GM23338 (cell line): Measurements from ENCODE around the gene ERCC6. TPM values are rescaled to one million over a fixed set of nuclear protein-coding genes. Genes with fewer than 3 reads are reported as not detected.

ENCODE experiments used
- ATAC-seq: fragments of 200-7000 bp; cut with Tn5 transposase; 3 replicates; pipeline ENCODE4 v1.9.1; 2020
- DNase-seq: peaks from one replicate; pipeline ENCODE4 v3.0.0-alpha.2; 2015; ENCODE audit warnings: low spot score
- H2AFZ ChIP-seq: fragments of 200-600 bp; sonication (generic); 2 replicates; pipeline ENCODE4 v1.8.0; 2016; ENCODE audit warnings: antibody characterized with exemption, mild to moderate bottlenecking, moderate library complexity
- H3F3A ChIP-seq: fragments of 200-600 bp; sonication (generic); replicated peaks from 2 replicates; pipeline ENCODE4 v1.8.0; 2017; ENCODE audit warnings: antibody characterized with exemption, mixed run types, low read depth
- H3K27ac ChIP-seq: fragments of 200-600 bp; sonication (generic); 2 replicates; pipeline ENCODE4 v1.6.1; 2016; ENCODE audit warnings: low read depth
- H3K27me3 ChIP-seq: fragments of 200-600 bp; sonication (generic); 2 replicates; pipeline ENCODE4 v1.8.0; 2016; ENCODE audit warnings: mild to moderate bottlenecking, mixed run types, moderate library complexity; ENCODE audit not compliant: insufficient read depth
- H3K36me3 ChIP-seq: fragments of 200-600 bp; sonication (generic); 2 replicates; pipeline ENCODE4 v1.8.0; 2016; ENCODE audit warnings: mild to moderate bottlenecking; ENCODE audit not compliant: insufficient read depth
- H3K4me1 ChIP-seq: fragments of 200-600 bp; sonication (generic); 2 replicates; pipeline ENCODE4 v1.8.0; 2016; ENCODE audit warnings: mild to moderate bottlenecking, moderate library complexity; ENCODE audit not compliant: insufficient read depth
- H3K4me2 ChIP-seq: fragments of 200-600 bp; sonication (generic); 2 replicates; pipeline ENCODE4 v1.7.1; 2017; ENCODE audit warnings: mixed run types
- H3K4me3 ChIP-seq: fragments of 200-600 bp; sonication (generic); 2 replicates; pipeline ENCODE4 v1.6.1; 2016; ENCODE audit warnings: mixed run types
- H3K79me2 ChIP-seq: fragments of 200-600 bp; sonication (generic); replicated peaks from 2 replicates; pipeline ENCODE4 v1.8.0; 2017; ENCODE audit warnings: mild to moderate bottlenecking; ENCODE audit not compliant: insufficient read depth
- H3K9me2 ChIP-seq: fragments of 200-600 bp; sonication (generic); 2 replicates; pipeline ENCODE4 v1.8.0; 2017; ENCODE audit not compliant: insufficient read depth
- H4K20me1 ChIP-seq: fragments of 200-600 bp; sonication (generic); replicated peaks from 2 replicates; pipeline ENCODE4 v1.8.0; 2017; ENCODE audit warnings: mild to moderate bottlenecking; ENCODE audit not compliant: insufficient read depth
- H3K27ac Mint-ChIP-seq: 2 replicates; pipeline ENCODE4 v1.8.0; 2020; ENCODE audit warnings: inconsistent platforms, mild to moderate bottlenecking, moderate library complexity, mixed read lengths
- H3K27me3 Mint-ChIP-seq: 3 replicates; pipeline ENCODE4 v1.8.0; 2022; ENCODE audit warnings: low read depth, mild to moderate bottlenecking, moderate library complexity, mixed read lengths, inconsistent platforms; ENCODE audit not compliant: insufficient read depth, poor library complexity
- H3K36me3 Mint-ChIP-seq: 3 replicates; pipeline ENCODE4 v1.8.0; 2021; ENCODE audit warnings: low read depth, mild to moderate bottlenecking, inconsistent platforms, moderate library complexity, mixed read lengths
- H3K4me1 Mint-ChIP-seq: 3 replicates; pipeline ENCODE4 v1.8.0; 2020; ENCODE audit warnings: mild to moderate bottlenecking, inconsistent platforms, mixed read lengths
- H3K4me3 Mint-ChIP-seq: 3 replicates; pipeline ENCODE4 v1.8.0; 2021; ENCODE audit warnings: moderate library complexity, mild to moderate bottlenecking, inconsistent platforms, mixed read lengths
- H3K9me3 Mint-ChIP-seq: 3 replicates; pipeline ENCODE4 v1.8.0; 2020; ENCODE audit warnings: moderate library complexity, mild to moderate bottlenecking, inconsistent platforms, mixed read lengths
- CREB1 ChIP-seq: fragments of 250-450 bp; sonication (Bioruptor Pico); IDR thresholded peaks from 2 replicates; pipeline ENCODE4 v1.5.0; 2020; ENCODE audit warnings: low read depth, mild to moderate bottlenecking, moderate library complexity
- CTCF ChIP-seq, 2 experiments: fragments of 200-600 bp in 1 of 2; sonication (generic) in 1 of 2; conservative IDR thresholded peaks; 2 replicates each; pipeline versions ENCODE4 v1.5.1 to v1.6.1; 2016 to 2017; ENCODE audit warnings: antibody characterized with exemption in 2 of 2, low read depth in 2 of 2, mild to moderate bottlenecking in 2 of 2, moderate library complexity in 1 of 2
- ETS1 ChIP-seq: IDR thresholded peaks from 2 replicates; pipeline ENCODE4 v1.6.1; 2016; ENCODE audit warnings: antibody characterized with exemption
- EZH2 ChIP-seq: fragments of 200-600 bp; sonication (generic); IDR thresholded peaks from one replicate; pipeline ENCODE4 v1.8.0; 2017; ENCODE audit warnings: antibody characterized with exemption, mild to moderate bottlenecking, low read depth; ENCODE audit not compliant: unreplicated experiment
- EZH2phosphoT487 ChIP-seq: fragments of 200-600 bp; sonication (generic); IDR thresholded peaks from one replicate; pipeline ENCODE4 v1.8.1; 2018; ENCODE audit warnings: antibody characterized with exemption; ENCODE audit not compliant: unreplicated experiment
- JUNB ChIP-seq: IDR thresholded peaks from one replicate; pipeline ENCODE4 v1.6.1; 2016; ENCODE audit warnings: antibody characterized with exemption; ENCODE audit not compliant: unreplicated experiment
- NANOG ChIP-seq: IDR thresholded peaks from 2 replicates; pipeline ENCODE4 v1.6.1; 2016; ENCODE audit warnings: antibody characterized with exemption, borderline replicate concordance
- POLR2AphosphoS5 ChIP-seq: IDR thresholded peaks from 2 replicates; pipeline ENCODE4 v1.6.1; 2016; ENCODE audit warnings: antibody characterized with exemption, low read depth
- REST ChIP-seq: IDR thresholded peaks from one replicate; pipeline ENCODE4 v1.6.1; 2018; ENCODE audit warnings: antibody characterized with exemption; ENCODE audit not compliant: unreplicated experiment
- STAT1 ChIP-seq: IDR thresholded peaks from one replicate; pipeline ENCODE4 v1.6.1; 2016; ENCODE audit warnings: antibody characterized with exemption; ENCODE audit not compliant: unreplicated experiment
- ZNF114 ChIP-seq: fragments of 250-450 bp; sonication (Bioruptor Pico); IDR thresholded peaks from 2 replicates; pipeline ENCODE4 v1.5.0; 2020; ENCODE audit warnings: mild to moderate bottlenecking, moderate library complexity
- ZNF331 ChIP-seq: fragments of 250-450 bp; sonication (Bioruptor Pico); IDR thresholded peaks from 2 replicates; pipeline ENCODE4 v1.5.0; 2020; ENCODE audit warnings: low read depth, mild to moderate bottlenecking, moderate library complexity
- ZNF462 ChIP-seq: fragments of 250-450 bp; sonication (Bioruptor Pico); IDR thresholded peaks from 2 replicates; pipeline ENCODE4 v1.5.0; 2020; ENCODE audit warnings: mild to moderate bottlenecking, moderate library complexity
- polyA plus RNA-seq: library from polyadenylated mRNA; unstranded; fragments of >200 nt; fragmentation: Nextera tagmentation; extraction: Ambion mirVana; gene quantifications from 2 replicates; pipeline ENCODE4 v1.2.1, GENCODE V29; 2016
- total RNA-seq: library from RNA; depleted of rRNA; stranded (reverse); fragments of >200 nt; shearing (Covaris generic); gene quantifications from 2 replicates; pipeline ENCODE4 v1.2.3, GENCODE V29; 2014

The ERCC6 gene
- total and polyA plus RNA-seq, 2 experiments from 2014 or later: 2.5 to 13.8 TPM

GRCh38 chr10:49577182-49577925 lies 38.4 kb upstream of the ERCC6 start:
- TF ChIP-seq ZNF462 (CRISPR knock-in tag): no peak
- TF ChIP-seq EZH2: no peak
- no peak for TF ChIP-seq POLR2AphosphoS5
- no peak for TF ChIP-seq CTCF (conservative IDR thresholded peaks at IDR 0.05; ENCODE audit: low read depth in 2 of 2)
- TF ChIP-seq JUNB: no peak
- no peak for TF ChIP-seq NANOG
- TF ChIP-seq REST: no peak
- TF ChIP-seq STAT1: no peak
- no peak for TF ChIP-seq ZNF331 (CRISPR knock-in tag)
- no peak for TF ChIP-seq ZNF114
- no peak for TF ChIP-seq EZH2phosphoT487
- TF ChIP-seq ETS1: no peak
- no peak for TF ChIP-seq CREB1 (CRISPR knock-in tag)
- H2AFZ ChIP-seq: no peak overlapping the region
- H3K9me2 ChIP-seq: no peaks in the 10 kb centered on the region
- Mint-ChIP-seq H3K4me3 (no peak overlapping the region), H3K36me3 (no peaks in the 10 kb centered on the region), H3K27me3 (peaks cover 3% of the 10 kb centered on the region), H3K4me1 (no peaks in the 10 kb centered on the region; the same call in 2 of the 3 replicates), H3K9me3 (no peaks in the 10 kb centered on the region), H3K27ac (no peak overlapping the region)
- H3K4me2 ChIP-seq: no peak overlapping the region
- ATAC-seq (no peak), DNase-seq (no peak)
- H3K4me1 ChIP-seq: no peaks in the 10 kb centered on the region
- no peak overlapping the region for H3K27ac ChIP-seq
- H3F3A ChIP-seq: no peaks in the 10 kb centered on the region
- H3K79me2 ChIP-seq: no peaks in the 10 kb centered on the region
- no peaks in the 10 kb centered on the region for H4K20me1 ChIP-seq
- H3K27me3 ChIP-seq: no peaks in the 10 kb centered on the region
- no peak overlapping the region for H3K4me3 ChIP-seq
- H3K36me3 ChIP-seq: no peaks in the 10 kb centered on the region
